ENCODE results near the gene LDB2.

LDB2 gene

DNA sequence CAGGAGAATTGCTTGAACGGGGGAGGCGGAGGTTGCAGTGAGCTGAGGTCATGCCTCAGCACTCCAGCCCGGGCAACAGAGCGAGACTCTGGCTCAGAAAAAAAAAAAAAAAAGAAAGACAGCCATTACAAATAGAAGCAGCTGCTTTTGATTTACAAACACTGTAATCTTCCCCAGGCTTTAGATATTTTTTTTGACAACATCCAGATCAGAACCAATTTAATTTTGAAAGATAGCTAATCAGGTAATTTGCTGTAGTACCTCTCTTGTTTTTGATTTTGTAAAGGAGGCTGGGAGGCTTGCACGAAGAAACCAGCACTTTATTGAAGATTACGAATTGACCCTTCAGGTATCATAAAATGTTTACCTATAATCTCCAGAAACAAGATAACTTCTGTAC is 107.0 kb downstream of the LDB2 start:
- H3K27ac ChIP-seq: no peak overlapping the region
- no peaks in the 10 kb centered on the region for H3K9me3 ChIP-seq (ENCODE audit: severe bottlenecking)
- no peak for DNase-seq
- no peak overlapping the region for H3K4me3 ChIP-seq (ENCODE audit: low read depth, low read length)
- TF ChIP-seq, protein P1, sequence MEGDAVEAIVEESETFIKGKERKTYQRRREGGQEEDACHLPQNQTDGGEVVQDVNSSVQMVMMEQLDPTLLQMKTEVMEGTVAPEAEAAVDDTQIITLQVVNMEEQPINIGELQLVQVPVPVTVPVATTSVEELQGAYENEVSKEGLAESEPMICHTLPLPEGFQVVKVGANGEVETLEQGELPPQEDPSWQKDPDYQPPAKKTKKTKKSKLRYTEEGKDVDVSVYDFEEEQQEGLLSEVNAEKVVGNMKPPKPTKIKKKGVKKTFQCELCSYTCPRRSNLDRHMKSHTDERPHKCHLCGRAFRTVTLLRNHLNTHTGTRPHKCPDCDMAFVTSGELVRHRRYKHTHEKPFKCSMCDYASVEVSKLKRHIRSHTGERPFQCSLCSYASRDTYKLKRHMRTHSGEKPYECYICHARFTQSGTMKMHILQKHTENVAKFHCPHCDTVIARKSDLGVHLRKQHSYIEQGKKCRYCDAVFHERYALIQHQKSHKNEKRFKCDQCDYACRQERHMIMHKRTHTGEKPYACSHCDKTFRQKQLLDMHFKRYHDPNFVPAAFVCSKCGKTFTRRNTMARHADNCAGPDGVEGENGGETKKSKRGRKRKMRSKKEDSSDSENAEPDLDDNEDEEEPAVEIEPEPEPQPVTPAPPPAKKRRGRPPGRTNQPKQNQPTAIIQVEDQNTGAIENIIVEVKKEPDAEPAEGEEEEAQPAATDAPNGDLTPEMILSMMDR (IDR thresholded peaks at IDR 0.05; ENCODE audit: low read depth, low read length): no peak
- peaks cover 19% of the 10 kb centered on the region for H3K27me3 ChIP-seq (ENCODE audit: insufficient read depth, low read depth, severe bottlenecking)
- H3K36me3 ChIP-seq: no peaks in the 10 kb centered on the region

DNA sequence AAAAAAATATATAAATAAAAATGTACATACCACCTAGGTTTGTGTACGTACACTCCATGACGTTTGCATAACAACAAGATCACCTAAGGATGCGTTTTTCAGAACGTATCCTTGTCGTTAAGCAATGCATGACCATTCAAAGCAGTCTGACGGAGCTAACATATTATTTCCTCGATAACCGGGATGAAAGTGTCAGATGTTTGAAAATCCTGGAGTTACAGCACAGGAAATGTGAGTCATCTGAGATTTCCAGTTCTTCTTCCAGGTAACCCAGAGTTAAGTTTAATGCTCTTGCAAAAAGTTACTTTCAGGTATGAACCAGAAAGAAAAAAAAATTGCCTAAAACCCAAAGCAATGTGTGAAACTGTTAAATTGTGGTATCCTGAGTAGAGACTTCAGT is 107.9 kb downstream of the LDB2 start:
- Histone ChIP-seq H3K9me3 (ENCODE audit: severe bottlenecking) (no peaks in the 10 kb centered on the region), H3K36me3 (no peaks in the 10 kb centered on the region), H3K27me3 (ENCODE audit: insufficient read depth, low read depth, severe bottlenecking) (peaks cover 19% of the 10 kb centered on the region), H3K27ac (no peak overlapping the region), H3K4me3 (ENCODE audit: low read depth, low read length) (no peak overlapping the region)
- DNase-seq: no peak
- TF ChIP-seq, protein P1 (IDR thresholded peaks at IDR 0.05; ENCODE audit: low read depth, low read length): no peak

DNA sequence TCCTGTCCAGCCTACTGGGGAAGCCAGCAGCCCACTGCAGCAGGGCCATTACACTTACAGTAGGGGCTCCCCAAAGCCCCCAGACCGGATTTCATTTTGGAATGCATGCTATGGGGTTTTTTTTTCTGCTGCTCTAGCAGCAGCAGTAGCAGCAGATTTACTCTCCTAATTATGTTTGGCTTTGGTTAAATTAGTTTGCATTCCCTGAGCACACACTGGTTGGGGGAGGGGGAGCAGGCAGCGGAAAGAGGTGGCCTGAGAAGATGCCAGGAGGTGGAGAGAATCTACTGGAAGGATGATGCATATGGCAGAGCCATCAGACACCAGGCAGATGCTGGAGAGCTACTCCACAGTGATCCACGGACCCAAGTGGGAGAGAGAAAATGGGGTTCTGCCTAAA is 109.6 kb downstream of the LDB2 start:
- H3K9me3 ChIP-seq (ENCODE audit: severe bottlenecking): no peaks in the 10 kb centered on the region
- no peak for DNase-seq
- no peak overlapping the region for H3K27ac ChIP-seq
- TF ChIP-seq, protein P1 (IDR thresholded peaks at IDR 0.05; ENCODE audit: low read depth, low read length): no peak
- no peaks in the 10 kb centered on the region for H3K36me3 ChIP-seq
- peaks cover 19% of the 10 kb centered on the region for H3K27me3 ChIP-seq (ENCODE audit: insufficient read depth, low read depth, severe bottlenecking)
- H3K4me3 ChIP-seq (ENCODE audit: low read depth, low read length): no peak overlapping the region

DNA sequence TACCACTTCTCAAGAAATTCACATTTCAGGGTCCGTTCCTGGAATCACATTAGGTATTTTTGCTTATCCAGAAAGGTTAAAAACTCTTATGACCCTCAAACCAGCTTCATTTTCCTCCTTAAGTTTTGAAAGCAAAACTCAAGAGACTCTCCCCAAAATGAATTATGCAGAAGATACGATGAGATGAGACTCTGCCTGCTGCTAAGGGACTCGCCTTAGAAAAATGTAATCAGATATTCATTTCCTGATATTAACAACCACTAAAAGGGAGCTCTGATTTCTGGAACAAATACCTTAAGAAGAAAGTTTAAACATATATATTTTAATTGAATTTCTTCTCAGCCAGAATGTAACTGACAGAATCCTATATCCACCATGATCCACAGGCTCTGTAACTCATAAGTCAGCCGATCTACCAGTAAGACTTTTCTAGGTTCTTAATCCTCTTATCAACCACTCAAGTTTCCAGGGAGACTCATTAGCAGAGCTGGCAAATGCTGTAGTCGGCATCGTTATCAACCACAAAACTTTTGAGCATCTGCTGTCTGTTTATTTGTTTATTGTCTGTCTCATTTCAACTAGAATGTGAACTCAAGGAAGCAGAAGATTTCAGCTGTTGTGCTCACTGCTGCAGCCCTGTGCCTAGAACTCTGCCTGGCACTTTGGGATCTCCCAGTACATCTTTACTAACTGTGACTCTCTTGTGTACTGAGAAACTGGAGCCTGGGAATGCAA is 112.5 kb downstream of the LDB2 start:
- Histone ChIP-seq H3K27me3 (ENCODE audit: insufficient read depth, low read depth, severe bottlenecking) (peaks cover 15% of the 10 kb centered on the region), H3K9me3 (ENCODE audit: severe bottlenecking) (no peaks in the 10 kb centered on the region), H3K27ac (no peak overlapping the region), H3K4me3 (ENCODE audit: low read depth, low read length) (no peak overlapping the region), H3K36me3 (no peaks in the 10 kb centered on the region)
- peak; percentile 9 for DNase-seq
- TF ChIP-seq, protein P1 (IDR thresholded peaks at IDR 0.05; ENCODE audit: low read depth, low read length): no peak

DNA sequence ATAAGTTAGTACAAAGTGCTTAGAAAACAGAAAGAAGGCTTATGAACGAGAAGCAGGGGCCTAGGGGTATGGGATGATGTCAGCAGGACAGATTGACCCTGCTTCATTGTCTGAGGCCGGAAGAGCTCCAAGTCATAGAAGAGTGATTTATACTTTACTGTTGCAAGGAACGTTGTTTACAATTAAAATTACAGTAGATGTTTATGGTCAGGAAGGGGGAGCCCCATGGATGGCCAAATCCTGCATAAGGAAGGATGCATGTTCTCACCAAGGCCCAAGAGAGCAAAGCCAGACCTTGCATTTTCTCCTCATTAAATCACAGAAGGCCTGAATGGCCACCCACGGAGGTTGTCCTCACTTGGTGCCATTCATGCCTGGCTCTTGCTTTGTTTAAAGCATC is 115.3 kb downstream of the LDB2 start:
- no peaks in the 10 kb centered on the region for H3K36me3 ChIP-seq
- peaks cover 17% of the 10 kb centered on the region for H3K27me3 ChIP-seq (ENCODE audit: insufficient read depth, low read depth, severe bottlenecking)
- no peak overlapping the region for H3K4me3 ChIP-seq (ENCODE audit: low read depth, low read length)
- TF ChIP-seq, protein P1 (IDR thresholded peaks at IDR 0.05; ENCODE audit: low read depth, low read length): no peak
- no peak for DNase-seq
- no peak overlapping the region for H3K27ac ChIP-seq
- no peaks in the 10 kb centered on the region for H3K9me3 ChIP-seq (ENCODE audit: severe bottlenecking)
